Measurements from ENCODE around the gene DSTYK. TPM values are rescaled to one million over a fixed set of nuclear protein-coding genes. Genes with fewer than 3 reads are reported as not detected.

Gene DSTYK
- total RNA-seq, 1 donor from 2014 or later: 5.8 TPM

- no peak overlapping the region for H3K4me3 ChIP-seq (ENCODE audit: low read depth, low read length)
- no peak for TF ChIP-seq CTCF (conservative IDR thresholded peaks at IDR 0.05; ENCODE audit: low read depth, low read length)
- no peak for DNase-seq (ENCODE audit: low read depth)
Observed at GRCh38 chr1:205179842-205180241, 31.7 kb downstream of the DSTYK start.

- H3K4me3 ChIP-seq (ENCODE audit: low read depth, low read length): no peak overlapping the region
- TF ChIP-seq CTCF (conservative IDR thresholded peaks at IDR 0.05; ENCODE audit: low read depth, low read length): no peak
- peak; percentile 62 for DNase-seq (ENCODE audit: low read depth)
Observed at GRCh38 chr1:205172729-205173366, 38.7 kb downstream of the DSTYK start.

GRCh38 chr1:205171369-205171768, 40.1 kb downstream of the DSTYK start:
- TF ChIP-seq CTCF (conservative IDR thresholded peaks at IDR 0.05; ENCODE audit: low read depth, low read length): no peak
- H3K4me3 ChIP-seq (ENCODE audit: low read depth, low read length): no peak overlapping the region

GRCh38 chr1:205170532-205171269, 40.8 kb downstream of the DSTYK start:
- TF ChIP-seq CTCF (conservative IDR thresholded peaks at IDR 0.05; ENCODE audit: low read depth, low read length): no peak
- H3K4me3 ChIP-seq (ENCODE audit: low read depth, low read length): no peak overlapping the region

More at GRCh38 chr1:205171369-205171768, 40.1 kb downstream of the DSTYK start:
- no peak for DNase-seq (ENCODE audit: low read depth)

GRCh38 chr1:205169248-205169647, 42.3 kb downstream of the DSTYK start:
- no peak overlapping the region for H3K4me3 ChIP-seq (ENCODE audit: low read depth, low read length)
- no peak for TF ChIP-seq CTCF (conservative IDR thresholded peaks at IDR 0.05; ENCODE audit: low read depth, low read length)
- no peak for DNase-seq (ENCODE audit: low read depth)

More at GRCh38 chr1:205170532-205171269, 40.8 kb downstream of the DSTYK start:
- no peak for DNase-seq (ENCODE audit: low read depth)

GRCh38 chr1:205168291-205168690, 43.2 kb downstream of the DSTYK start:
- DNase-seq (ENCODE audit: low read depth): no peak
- H3K4me3 ChIP-seq (ENCODE audit: low read depth, low read length): no peak overlapping the region
- TF ChIP-seq CTCF (conservative IDR thresholded peaks at IDR 0.05; ENCODE audit: low read depth, low read length): no peak
